Stimulated activated CD4-positive, alpha-beta T cell treated with anti-CD3 and anti-CD28 coated beads, TNF-alpha, amount 100 ng/mL, for 24 hours (primary cell): Measurements from ENCODE around the gene EFNA5.

Experiments used
- DNase-seq, 3 experiments: peaks; one replicate each; pipeline ENCODE4 v3.0.0-alpha.2; 2020; ENCODE audit warnings: low read depth in 3 of 3

Gene EFNA5

DNA sequence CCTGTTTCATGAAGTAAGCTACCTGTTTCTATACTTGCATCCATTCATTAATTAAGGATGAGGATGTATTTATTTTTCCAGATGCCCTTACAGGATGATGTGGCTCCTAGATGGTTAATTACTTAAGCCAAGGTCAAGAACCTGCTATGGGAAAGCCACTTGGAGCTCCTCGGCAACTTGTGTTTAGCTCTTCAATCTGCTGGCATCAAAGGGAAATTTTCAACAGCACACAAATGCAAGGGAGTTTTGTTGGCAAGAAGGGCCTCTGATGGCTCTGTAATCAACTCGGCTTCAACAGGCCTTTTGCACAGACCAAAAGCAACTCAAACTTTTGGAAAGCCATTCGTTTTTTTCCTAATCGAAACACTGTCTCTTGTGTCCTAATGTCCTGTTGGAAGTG is 125.3 kb downstream of the EFNA5 start:
- DNase-seq, result no peak

DNA sequence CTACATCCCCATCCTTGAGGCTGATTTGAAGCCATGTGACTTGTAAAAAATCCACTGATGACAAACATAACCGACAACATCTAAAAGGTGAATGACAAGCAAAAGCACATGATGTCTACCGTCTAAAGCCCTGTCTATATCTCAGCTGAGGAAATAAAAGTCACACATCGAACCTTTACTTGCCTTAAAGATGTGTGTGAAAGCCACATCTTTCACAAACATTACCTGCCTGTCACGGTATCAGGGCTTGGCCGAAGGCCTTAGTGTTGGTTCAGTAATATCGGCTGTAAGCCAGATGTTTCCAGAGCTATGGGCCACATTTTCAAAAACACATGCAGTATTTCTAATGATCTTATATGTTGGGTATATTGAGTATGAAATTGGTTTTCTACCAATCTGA is 125.8 kb downstream of the EFNA5 start:
- no peak for DNase-seq

DNA sequence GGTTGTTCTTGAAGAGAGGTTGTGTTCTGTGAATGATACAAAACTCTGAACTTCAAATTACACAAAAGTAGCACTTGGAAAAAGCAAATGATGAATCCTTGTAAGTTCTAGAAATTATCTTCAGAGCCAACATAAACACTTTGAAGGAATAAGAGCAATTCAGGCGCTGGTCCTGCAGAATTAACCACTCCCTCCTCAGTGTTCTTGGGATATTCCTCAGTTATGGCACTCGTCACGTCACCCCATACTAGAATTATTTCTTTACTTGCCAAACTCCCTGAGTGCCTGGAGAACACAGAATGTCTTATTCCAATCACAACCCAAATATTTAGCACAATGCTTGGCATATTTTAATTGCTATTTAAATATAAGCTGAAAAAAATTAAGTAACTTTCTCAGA is 126.3 kb downstream of the EFNA5 start:
- no peak for DNase-seq

DNA sequence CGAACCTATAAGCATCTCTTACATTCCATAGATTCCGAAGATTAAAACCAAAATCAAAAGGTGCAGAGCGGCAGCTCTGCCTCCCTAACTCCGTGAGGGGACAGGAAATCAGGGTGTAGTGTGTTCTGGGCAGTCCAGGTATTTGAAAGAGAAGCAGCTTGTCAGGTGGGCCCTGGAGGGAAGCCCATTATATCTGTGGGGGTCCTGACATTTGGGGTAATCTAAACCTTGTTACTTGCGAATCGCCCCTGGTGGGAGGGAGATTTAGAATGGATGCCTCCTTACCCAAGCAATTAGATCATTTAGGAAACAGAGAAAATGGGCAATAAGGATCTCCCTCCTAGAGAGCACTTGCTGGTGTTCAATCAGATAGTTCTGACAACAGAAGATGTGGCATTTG is 126.9 kb downstream of the EFNA5 start:
- no peak for DNase-seq

DNA sequence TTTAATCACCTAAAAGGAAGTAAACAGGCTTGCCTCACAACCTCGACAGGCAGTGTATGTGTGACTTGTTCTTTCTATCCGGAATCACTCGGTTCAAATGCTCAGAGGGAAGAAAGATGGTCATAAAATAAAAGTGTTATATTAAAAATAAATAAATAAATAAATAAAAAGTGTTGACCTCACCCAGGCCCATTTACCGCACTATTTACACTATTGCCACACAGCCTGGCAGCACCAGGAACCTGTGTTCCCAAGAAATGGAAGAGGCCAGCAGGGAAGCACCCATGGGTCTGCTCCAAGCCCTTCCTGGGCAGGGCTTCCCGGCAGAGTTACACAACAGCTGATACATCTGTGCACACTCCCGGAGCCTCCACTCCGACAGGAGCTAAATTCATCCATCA is 127.9 kb downstream of the EFNA5 start:
- DNase-seq, result no peak

DNA sequence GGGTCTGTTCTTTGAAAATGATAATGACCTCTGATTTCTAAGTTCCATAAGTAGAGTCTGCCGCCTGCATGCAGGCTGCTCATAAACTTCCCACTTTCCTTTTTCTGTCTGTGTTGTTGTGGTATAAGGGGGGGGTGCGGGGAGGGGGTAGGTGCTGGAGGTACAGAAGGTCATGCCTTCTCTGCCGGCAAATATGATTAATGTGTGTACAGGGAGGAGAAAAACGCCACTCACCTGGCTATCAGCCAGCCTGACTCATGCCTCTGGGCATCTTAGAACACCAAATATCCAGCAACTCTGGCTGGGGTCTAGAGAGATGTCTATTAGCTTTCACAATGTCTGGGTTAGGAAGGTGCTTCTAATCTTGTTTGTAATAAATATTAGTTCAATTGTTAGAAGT is 128.3 kb downstream of the EFNA5 start:
- DNase-seq, result no peak

DNA sequence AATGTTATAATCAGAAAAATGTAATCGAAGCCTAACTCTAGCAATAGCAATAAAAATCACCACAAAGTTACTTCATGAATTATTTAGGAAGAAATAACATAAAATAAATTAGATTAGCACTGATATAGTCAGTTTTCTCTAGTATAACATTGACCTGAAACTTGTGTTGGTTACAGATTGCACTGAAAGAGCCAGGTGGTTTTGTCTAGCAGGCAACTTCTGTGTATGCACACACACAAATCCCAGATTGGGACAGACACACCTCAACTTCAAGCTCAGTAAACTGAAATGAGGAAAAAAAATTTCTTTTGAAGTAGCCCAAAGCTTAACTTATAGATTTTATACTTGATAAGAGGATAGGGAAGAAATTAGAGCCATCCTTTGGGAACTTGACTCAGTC is 129.3 kb downstream of the EFNA5 start:
- DNase-seq, result no peak

DNA sequence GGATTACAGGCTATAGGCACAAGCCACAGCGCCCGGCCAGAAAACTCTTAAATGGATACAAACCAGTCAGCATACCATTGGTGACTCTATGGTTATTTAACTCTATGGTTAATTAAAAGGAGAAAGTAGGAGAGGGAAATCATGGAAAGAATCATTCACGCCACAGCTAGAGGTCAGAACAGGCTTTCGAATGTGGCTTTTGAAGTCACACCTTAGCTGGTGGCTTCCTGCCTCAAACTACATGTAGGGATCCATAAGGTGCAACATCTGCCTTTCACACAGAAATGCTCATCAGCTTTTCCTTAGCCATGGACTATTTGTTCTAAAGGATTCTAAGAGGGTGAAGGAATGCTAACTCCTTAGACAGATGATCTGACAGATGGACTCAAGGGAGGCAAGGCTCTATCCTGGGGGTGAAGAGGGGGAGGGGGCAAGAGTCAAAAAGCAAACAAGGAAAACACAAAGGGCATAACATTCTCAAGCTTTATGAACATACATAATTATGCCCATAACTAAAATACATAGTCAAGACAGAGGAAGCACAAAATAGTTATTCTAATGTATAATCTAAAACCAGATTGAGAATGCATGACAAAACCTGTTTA is 130.9 kb downstream of the EFNA5 start:
- no peak for DNase-seq

DNA sequence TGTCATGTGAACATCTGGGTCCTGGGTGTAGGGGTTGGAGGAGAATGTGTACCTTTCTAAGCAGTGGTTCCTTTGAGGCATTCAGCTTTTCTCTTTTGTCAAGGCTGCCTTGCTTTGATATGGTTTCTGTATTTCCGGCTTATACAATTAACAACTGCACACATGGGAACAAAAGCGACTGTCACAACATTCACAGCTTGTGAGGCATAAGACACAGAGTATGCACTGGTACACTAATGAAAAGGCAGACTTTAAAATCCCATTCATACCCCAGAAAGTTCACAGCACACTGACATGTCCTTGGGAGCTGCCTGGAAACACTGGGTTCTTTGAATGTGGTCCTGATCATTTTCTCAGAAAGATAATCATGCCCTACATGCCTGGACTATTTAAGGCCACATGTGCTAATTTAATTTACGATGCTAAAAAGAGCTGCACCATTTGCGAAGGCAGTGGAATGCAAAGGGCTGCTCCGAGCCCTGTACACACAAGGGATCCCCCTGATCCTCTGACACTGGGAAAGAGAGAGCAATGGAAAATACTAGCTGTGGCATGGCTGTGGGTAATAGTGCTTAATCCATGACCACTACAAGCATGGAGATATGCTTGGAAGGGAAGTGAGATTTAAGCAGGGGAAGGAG is 131.8 kb downstream of the EFNA5 start:
- DNase-seq, result no peak

DNA sequence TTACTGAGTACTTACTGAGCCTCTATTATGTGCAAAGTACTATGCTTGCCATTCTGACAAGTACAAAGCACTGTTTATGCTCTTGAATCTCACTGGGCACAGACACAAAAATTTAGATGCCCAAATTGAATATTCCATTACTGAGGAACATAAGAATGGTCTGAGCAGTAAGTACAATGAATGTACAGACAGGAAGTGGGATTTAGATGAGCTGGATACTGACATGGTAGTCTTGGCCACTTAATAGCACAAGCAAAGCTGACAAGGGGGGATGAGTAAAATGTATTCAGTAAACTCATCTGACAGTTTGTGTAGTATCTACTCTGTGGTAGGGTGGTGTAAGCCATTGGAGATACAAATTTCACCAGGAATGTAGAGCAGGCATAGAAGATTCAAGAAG is 132.4 kb downstream of the EFNA5 start:
- DNase-seq, result no peak

DNA sequence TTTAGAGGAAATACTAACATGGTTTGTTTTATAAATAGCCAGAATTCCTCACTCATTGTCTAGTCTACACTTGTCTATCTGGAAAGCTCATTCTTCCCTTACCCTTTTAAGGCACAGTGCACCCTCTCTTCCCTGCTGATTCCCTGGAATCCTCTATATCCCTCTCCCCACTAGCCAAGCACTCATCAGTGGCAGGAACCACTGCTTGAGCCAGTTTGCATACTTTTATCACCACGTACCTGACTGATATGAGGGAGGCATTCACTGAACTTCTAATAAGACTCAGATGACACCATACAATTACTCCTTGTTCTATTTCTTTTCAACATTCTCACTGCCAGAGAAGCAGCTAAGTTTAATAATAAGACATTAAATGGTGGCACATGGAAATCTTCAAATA is 134.9 kb downstream of the EFNA5 start:
- no peak for DNase-seq

DNA sequence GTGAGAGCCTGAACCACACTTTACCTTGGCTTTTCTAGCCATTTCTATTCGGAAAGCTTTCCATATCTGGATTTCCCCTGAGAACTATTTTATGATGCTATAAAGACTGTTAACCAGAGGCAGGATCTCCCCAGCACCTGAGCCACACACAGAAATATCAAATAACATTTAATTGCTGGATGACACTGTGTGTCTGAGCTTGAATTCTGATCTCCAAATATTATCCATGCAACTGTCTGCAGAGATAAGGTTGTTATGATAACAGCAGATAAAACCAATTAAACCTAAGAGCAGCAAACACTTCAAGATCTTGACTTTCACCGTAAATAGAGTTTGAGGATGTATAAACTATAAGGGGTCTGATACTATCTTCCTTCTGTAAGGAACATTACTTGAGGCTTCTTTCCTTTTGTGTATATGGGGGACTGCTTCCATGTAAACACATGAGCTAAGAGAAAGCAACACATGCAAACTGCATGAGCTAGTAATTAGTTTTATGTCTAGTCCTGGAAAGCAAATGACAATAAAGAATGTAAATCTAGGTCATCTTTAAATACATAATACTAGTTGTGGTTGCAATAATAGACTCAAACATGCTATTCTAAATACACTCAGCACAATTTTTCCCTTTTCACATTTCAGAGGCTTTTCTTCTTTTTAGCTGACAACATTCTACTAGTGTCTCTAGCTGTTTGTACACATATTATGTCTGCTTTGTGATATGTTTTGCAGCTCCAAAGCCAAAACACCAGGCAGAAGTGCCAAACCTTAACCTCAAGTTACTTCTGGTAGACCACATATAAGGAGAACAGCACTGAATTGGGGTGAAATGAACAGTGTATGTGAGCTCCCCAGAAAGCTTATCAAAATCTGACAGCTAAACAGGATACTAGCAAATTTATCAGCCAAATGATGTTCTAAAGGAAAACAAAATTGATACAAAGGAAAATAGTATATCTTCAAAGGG is 136.5 kb downstream of the EFNA5 start:
- DNase-seq, result no peak

DNA sequence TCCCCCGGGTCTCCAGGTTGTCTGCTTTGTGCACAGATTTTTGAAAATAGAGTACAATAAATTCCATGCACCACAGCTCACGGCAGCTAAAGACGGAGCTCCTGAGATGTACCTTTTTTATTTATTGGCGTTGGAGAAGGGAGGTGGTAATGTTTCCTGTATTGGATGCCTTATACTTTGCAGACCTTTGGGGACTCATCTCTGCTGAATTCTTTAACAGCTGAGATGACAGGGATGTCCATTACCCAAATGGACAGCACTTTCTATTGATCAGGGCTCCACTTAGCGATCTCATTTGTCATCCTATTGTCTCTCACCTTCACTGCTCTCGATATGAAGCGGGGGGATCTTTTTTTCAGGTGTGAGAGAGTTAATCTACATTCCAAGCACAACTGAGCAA is 137.8 kb downstream of the EFNA5 start:
- no peak for DNase-seq

DNA sequence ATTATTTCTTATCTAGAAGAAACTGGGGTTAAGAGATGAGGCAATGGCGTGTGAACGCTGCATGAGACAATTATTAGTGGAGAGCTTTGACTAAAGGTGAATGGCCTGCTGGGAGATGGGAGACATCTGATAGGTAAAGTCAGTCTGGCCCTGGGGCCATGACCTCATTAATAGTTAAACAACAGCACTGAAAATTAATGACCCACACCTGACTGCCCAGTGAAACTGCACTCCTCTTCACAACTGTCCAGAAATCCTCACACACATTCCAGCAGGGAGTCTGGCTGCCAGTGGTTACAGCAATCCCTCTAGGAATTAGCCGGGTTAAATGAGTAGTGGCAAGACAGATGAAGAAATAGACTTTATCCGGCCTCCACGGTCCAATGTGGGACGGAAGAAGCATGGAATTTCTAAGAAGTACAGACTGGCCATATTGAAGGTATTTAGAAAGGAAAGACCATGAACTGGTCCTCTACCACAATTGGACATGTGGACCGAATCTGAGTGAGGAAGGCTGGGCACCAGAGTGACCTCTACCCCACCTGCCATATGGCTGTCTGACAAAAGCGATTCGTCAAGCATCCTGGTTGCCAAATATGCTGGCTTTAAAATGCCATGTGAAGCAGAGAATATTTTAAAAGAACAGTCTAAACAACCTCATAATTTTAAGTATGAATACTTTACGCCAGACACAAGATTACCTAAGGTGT is 138.4 kb downstream of the EFNA5 start:
- DNase-seq, result no peak

DNA sequence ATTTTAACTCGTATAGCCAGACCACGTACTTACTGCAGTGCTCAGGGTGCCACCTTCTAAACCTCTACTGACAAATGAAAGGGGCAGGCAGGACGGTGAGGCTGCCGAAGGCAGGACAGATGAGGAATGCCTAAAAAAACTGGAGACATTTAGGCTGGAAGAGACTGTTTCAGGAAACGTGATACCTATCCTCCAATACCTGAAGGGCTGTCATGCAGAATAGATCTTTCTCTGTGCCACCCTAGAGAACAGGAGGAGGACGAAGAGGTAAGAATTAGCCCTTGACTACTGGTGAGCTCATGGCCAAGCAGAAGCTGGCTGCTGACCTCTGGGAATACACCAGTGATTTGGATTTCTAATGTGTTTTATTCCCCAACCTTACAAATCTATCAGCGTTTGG is 139.4 kb downstream of the EFNA5 start:
- no peak for DNase-seq

DNA sequence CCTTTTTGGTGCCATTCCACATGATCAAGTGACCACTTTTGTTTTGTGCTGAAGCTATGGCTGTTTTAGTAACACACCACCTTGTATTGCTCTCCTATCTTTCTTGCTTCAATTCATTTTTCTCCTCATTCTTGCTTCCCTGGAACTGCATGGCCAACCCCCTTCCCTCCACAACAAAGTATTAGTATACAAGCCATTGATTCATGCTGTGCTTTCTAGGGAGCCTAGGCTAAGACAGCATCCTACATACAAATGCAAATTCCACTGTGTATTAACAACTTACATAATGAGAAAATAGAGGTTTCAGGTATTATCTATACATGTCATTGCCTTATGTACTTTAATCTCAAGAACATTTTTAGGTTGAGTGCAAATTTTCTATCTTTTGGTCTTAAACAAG is 141.1 kb downstream of the EFNA5 start:
- DNase-seq, result no peak

DNA sequence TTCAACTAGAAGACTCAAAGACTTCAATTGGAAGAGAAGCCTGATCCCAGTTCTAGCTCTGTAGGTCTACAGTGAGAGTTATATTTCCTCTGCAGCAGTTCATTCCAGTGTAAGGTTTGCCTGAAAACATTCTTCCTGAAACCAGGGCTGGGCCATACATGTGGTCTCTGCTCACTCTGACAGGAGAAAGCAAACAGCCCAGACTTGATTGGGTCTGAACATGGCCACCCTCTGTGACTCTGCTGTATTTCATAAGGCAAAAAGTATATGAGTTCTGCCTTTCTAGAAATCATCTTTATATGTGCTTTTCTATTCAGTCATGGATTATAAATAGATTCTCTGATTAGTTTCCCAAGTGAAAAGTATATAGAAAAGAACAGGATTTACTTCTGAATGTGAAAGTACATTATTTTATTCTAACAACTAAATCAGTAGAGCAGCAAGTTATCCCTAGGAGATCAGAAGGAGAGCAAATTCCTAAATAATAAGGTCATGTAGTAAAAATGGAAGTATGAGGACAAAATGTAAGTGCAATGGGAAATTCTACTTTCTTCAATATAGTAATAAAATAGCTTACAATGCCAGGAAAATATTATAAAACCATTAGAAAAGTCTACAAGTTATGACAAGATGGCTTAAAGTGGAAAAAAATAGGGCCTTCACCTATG is 144.3 kb downstream of the EFNA5 start:
- no peak for DNase-seq

DNA sequence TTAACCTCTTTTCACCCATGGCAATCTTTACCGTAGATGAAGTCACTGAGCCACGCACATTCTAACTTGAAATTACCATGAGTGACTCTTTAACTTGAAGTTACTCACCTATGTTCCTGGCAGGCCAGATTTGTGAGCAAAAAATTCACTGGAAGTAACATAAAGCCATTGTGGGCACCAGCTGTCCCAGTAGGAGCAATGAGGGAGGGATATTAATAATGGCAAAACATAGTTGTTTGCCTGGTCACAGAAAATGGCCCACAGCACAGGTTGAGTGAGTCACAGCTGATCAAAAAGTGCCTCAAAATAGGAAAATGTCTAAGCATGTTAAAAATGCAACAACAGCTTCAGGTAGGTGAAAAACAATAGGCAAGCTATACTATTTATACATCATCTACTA is 146.6 kb downstream of the EFNA5 start:
- DNase-seq, result no peak

DNA sequence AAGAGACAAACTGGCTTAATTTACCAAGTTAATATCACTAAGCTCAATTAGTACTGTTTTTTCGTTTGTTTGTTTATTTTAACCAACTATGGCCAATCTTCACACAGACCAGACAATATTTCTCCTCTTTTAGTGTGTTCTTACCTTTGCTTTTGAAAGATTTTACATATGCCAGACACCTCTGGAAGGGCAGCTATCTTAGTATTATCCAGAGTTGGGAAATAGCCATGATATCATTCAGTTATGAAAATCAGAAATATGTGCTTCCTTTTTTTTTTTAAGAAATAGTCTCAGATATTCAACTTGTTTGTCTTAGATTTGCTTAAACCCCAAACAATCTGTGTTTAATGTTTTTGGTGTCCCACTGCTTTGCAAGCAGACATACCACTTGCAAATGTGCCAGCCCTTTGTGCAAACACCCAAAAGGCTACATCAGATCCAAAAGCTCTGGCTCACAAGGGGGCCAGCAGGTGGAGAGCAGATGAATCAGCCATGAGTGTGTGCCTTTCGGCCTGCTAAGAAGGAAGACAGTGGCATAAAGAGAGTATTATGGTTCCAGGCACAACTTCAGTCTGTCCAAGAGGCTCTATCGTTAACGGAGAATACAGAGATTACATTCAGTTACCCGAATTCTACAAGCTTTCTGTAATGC is 147.6 kb downstream of the EFNA5 start:
- no peak for DNase-seq

DNA sequence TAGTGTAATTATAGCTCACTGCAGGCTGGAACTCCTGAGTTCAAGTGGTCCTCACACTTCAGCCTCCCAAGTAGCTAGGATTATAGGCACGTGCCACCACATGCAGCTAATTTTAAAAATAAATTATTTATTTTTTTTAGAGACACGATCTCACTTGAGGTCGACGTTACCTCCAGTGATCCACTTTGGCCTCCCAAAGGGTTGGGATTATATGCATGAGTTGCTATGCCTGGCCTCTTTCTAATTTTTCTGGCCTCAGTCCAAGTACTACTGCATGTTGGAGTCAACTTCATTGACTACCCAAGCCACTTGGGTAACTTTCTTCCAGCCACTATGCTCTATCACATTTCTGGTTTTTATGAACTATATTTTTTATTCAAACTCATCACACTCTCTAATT is 148.3 kb downstream of the EFNA5 start:
- DNase-seq, result no peak

DNA sequence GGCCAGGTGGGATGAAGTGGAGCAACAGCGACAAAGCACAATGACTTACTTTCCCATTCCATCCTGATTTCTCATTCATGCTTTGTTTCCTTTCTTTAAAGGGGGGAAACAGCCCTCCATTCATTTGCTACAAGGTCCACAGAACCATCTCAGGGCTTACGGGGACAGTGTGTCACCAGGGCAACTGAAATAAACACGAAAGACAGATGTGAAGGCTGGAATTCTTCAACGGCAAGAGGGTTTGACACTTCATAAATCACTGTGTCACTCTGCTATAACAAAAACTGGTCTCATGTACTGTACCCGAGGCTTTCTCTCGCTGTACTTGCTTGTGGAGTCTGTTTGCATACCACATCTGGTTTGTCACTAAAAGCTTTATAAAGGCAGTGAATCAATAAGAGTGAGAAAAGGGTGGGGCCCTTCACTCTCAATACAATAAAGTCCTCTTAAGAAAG is 150.8 kb downstream of the EFNA5 start:
- DNase-seq, result no peak
